NCI-H1105 treated with DMSO at 0.1 percent for 48 hours (cell line): Measurements from ENCODE around the gene SETDB2.
"Not testable (repeated sequence)": the region's sequence is repeated elsewhere in the genome, so short reads cannot be mapped to it uniquely, and the experiment has no call there.

Source experiments
- DNase-seq: peaks from one replicate; lab custom pipeline; 2025; lab: John Stamatoyannopoulos, UW

Gene SETDB2

DNA sequence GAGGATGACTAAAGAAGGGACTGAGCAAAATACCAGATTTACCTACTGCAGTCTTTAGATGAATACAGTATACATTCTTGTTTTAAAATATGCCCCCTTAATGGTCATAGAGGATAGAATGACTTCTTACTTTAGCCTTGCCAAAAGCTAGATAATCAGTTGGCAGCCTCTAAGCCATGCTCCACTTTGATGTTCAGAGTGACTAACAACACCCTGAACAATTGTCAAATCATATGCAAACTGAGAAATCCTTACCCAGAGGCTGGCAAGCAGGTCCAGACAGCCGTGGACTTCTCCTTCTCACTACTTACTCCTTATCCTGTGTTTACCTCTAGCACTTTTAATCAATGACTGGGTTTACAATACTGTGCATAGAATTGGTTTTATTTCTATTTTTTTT lies 28.1 kb downstream of the SETDB2 start:
- DNase-seq = no peak

- no peak for DNase-seq
Measured at GRCh38 chr13:49476529-49476928, 32.5 kb downstream of the SETDB2 start.

DNA sequence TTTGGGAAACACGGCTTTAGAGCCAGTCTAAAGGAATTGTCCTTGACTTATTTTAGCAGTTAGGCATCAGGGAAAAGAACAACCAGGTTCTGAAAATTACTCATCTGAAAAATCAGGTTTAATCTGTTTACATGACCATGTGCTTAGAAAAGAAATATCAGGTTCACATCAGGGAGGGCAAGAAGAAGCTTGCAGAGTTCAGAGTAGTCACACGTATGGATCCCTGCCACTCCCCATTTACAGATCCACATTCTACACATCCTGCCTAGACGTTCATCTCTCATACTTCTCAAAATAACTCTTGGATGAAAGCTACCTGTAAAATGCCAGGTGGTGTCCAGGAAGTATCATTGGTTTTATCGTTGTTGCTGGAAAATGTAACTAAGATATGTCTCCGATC lies 37.7 kb downstream of the SETDB2 start:
- no peak for DNase-seq

DNA sequence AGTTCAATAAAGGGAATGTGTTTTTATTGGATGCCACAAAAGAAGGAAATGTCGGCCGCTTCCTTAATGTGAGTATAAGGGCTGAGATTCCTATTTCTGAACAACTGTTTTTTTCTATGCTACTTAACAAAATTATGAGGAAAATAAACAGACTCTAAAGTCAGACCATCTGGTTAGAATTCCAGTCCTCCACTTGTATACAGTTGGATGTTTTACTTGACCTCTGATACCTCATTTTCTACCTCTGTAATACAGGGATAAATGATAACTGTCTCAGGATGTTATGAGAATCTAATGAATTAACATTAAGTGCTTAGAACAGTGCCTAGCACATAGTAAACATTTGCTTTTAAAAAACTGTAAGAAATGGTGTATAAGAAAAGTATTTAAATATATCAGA lies 44.5 kb downstream of the SETDB2 start:
- no peak for DNase-seq

GRCh38 chr13:49494645-49495044 lies 50.6 kb downstream of the SETDB2 start:
- DNase-seq = no peak

DNA sequence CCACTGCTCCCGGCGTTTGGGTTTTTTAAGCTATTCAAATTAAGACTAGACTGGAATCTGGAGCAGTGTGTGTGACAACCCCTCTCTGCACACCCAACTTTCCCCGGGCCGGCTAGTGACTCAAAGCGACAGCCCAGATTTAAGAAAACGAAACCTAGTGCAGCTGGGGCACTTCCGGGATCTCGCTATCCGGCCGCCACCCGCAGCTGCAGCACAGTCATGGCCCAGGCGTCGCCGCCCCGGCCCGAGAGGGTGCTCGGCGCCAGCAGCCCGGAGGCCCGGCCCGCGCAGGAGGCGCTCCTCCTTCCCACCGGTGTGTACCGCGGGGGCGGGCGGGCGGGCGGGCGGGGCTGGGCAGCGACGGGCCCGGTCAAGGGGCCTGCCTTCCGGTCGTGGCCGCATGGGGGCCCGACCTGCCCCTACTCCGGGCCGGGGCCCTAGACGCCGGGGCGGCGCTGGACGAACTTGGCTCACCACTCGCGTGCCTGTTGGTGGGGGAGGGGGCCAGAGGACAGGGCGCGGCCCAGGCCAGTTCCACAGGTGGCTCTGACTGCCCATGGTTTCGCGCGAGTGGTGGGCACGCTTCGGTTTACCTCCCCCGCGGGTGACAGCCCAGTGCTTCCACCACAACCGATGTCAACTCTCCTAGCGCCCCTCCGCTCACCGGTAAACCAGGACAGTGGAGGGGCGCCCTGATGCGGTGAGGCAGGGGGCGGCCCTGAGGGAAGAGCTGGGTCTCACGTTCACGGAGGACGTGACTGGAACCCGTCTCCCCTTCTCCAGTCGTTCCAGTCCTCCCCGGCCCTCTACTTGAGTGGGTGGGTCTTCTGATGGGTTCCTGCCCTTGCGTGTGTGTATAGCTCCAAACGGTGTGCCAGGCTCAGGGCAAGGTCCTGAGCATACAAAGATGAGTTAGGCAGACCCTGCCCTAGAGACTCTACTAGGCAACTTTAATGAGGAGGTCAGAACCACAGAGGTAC lies 52.0 kb downstream of the SETDB2 start, which contains the start of gene PHF11:
Gene PHF11 (plus strand): TSS at position 171 of the 980 bp plus-strand sequence. CDS start 49 bp downstream, at position 220.
- DNase-seq = no peak

DNA sequence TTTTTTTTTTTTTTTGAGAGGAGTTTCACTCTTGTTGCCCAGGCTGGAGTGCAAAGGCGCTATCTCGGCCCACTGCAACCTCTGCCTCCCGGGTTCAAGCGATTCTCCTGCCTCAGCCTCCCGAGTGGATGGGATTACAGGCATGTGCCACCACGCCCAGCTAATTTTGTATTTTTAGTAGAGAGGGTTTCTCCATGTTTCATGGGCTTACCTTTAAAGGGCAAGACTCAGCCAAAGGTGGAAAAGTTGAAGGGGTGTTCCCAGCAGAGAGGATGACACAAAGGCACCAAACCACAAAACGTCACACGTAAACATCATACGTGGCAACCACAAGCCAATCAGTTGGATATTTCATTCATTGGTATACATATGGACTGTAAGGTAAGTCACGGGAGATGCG lies 52.8 kb downstream of the SETDB2 start:
- DNase-seq = not testable (repeated sequence)

- DNase-seq = no peak
Measured at GRCh38 chr13:49497272-49497671, 53.2 kb downstream of the SETDB2 start.

GRCh38 chr13:49498206-49498605 lies 54.1 kb downstream of the SETDB2 start:
- no peak for DNase-seq

DNA sequence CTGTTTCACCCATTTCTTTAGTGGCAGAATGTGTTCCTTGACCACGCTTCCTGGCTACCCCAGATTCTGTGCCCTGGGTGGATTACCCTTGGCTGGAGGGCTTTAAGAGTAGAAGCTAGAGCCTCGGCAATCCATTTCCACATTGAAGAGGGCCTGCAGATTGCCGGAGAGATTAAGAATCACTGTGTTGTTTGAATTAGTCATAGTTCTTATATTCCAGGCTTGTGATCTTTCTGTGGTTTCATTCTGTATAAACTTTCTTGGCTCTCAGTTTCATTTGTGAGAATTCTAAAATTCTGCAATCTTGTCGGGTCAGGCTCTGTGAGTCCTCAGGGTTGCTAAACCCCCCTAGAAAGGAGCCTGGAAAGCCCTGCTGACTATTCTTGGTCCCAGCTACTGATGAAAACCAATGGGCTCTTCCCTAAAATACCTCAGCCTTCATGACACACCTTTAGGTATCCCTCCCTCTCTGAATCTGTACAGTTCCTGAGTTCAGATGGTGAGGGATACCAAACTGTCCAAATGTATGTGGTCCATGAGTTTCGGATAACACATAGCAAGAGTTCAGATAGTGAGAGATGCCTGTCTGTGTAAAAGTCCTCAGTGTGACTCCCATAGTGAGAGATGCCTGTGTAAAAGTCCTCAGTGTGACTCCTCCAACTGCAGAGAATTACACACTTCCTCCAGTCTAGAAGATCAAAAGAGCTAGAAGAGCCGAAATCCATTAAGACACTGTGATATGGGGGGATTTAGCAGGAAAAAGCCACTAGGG lies 56.0 kb downstream of the SETDB2 start:
- DNase-seq = no peak

GRCh38 chr13:49502954-49503353 lies 58.9 kb downstream of the SETDB2 start:
- no peak for DNase-seq

- no peak for DNase-seq
Measured at GRCh38 chr13:49503951-49504350, 59.9 kb downstream of the SETDB2 start.

- no peak for DNase-seq
Measured at GRCh38 chr13:49512578-49512977, 68.5 kb downstream of the SETDB2 start.

GRCh38 chr13:49516467-49516866 lies 72.4 kb downstream of the SETDB2 start:
- DNase-seq = no peak

GRCh38 chr13:49517461-49517860 lies 73.4 kb downstream of the SETDB2 start:
- DNase-seq = no peak

DNA sequence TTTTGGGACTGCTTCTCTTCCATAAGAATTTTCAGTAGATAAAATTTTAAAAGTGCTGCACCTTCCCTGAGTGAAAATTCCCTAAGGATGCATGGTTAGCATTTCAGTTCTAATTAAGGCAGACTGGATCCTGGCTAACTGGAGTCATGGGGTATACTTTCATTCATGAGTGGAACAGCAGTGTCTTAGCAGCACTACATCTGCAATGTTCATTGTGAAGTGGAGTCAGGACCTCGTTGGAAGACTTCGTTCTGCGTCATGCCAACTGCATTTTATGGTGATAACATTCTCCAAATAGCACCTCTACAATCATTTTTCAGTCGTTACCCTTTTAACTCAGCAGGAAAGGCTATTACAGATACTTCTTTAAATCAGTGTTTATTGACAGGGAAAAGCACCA lies 77.2 kb downstream of the SETDB2 start:
- DNase-seq = no peak

- DNase-seq = no peak
Measured at GRCh38 chr13:49524740-49525501, 80.8 kb downstream of the SETDB2 start.

DNA sequence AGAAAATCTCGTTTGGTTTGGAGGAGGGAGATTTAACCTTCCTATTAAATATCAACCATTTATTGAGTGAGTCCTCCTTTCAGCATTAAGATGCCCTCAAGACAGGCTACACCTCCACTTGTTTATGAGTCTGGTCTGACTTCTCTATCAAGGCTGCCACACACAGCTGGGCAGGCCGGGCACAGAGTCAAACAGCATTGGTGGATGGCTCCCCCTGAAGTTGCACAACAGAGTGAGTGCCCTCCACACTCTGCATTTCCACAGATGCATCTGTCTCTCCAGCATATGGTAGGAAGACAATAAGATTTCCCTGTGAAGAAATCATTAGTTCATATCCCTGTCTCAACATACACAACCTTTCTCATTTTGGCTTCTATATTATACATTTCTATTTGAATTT lies 83.0 kb downstream of the SETDB2 start:
- no peak for DNase-seq

DNA sequence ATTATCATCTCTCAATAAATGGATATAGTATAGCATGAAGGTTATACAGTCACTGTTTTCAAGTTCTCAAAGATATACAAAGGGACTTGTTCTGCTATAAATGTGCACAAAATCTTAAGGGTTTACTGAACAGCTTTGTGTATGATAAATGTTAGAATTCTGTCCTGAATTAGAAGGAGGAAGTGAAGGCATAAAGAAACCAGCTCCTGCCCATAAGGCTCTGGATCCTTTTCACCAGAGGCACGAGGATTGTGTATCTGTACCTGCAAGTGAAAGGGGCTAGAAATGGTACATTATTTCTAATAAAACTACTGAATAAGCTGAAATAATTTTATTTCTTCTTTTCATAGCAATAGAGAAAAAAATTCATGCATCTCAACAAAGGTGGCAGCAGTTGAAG lies 84.1 kb downstream of the SETDB2 start:
- DNase-seq = no peak

DNA sequence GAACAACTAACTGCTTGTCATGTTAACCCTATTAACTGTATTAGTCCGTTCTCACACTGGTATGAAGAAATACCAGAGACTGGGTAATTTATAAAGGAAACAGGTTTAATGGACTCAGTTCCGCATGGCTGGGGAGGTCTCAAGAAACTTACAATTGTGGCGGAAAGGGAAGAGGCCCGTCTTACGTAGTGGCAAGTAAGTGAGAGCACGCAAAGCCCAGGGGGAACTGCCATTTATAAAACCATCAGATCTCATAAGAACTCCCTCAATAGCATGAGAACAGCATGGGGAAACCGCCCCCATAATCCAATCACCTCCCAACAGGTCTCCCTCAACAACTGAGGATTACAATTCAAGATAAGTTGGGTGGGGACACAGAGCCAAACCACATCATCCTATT lies 86.4 kb downstream of the SETDB2 start:
- DNase-seq = no peak

DNA sequence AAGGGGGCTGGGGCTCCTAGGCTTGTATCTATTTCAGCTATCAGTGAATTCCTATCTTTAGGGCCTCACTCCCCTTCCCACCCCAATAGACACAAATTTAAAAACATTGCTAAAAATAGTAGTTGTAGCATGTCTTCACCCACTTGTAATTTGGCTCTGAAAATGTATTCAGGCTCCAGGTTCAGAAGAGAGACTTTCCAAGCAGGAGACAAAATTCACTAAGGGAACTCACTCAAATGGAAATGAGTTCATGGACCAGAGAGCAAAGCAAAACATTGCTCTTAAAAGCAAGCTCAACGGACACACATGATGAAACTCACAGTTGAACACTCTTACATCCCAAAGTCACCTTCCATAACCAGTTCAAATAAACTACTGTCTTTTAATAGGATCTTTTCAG lies 88.5 kb downstream of the SETDB2 start:
- DNase-seq = no peak

- no peak for DNase-seq
Measured at GRCh38 chr13:49533011-49533410, 88.9 kb downstream of the SETDB2 start.
